GM23338 (cell line): ENCODE measurements around the gene TOR1AIP1.

Source experiments
- CREB1 ChIP-seq: fragments of 250-450 bp; sonication (Bioruptor Pico); IDR thresholded peaks from 2 replicates; pipeline ENCODE4 v1.5.0; 2020; ENCODE audit warnings: low read depth, mild to moderate bottlenecking, moderate library complexity
- ETS1 ChIP-seq: IDR thresholded peaks from 2 replicates; pipeline ENCODE4 v1.6.1; 2016; ENCODE audit warnings: antibody characterized with exemption
- EZH2 ChIP-seq: fragments of 200-600 bp; sonication (generic); IDR thresholded peaks from one replicate; pipeline ENCODE4 v1.8.0; 2017; ENCODE audit warnings: antibody characterized with exemption, mild to moderate bottlenecking, low read depth; ENCODE audit not compliant: unreplicated experiment
- EZH2phosphoT487 ChIP-seq: fragments of 200-600 bp; sonication (generic); IDR thresholded peaks from one replicate; pipeline ENCODE4 v1.8.1; 2018; ENCODE audit warnings: antibody characterized with exemption; ENCODE audit not compliant: unreplicated experiment
- JUNB ChIP-seq: IDR thresholded peaks from one replicate; pipeline ENCODE4 v1.6.1; 2016; ENCODE audit warnings: antibody characterized with exemption; ENCODE audit not compliant: unreplicated experiment
- NANOG ChIP-seq: IDR thresholded peaks from 2 replicates; pipeline ENCODE4 v1.6.1; 2016; ENCODE audit warnings: antibody characterized with exemption, borderline replicate concordance
- POLR2AphosphoS5 ChIP-seq: IDR thresholded peaks from 2 replicates; pipeline ENCODE4 v1.6.1; 2016; ENCODE audit warnings: antibody characterized with exemption, low read depth
- STAT1 ChIP-seq: IDR thresholded peaks from one replicate; pipeline ENCODE4 v1.6.1; 2016; ENCODE audit warnings: antibody characterized with exemption; ENCODE audit not compliant: unreplicated experiment
- ZNF114 ChIP-seq: fragments of 250-450 bp; sonication (Bioruptor Pico); IDR thresholded peaks from 2 replicates; pipeline ENCODE4 v1.5.0; 2020; ENCODE audit warnings: mild to moderate bottlenecking, moderate library complexity
- TF ChIP-seq, protein P1 (sequence below), 2 experiments: fragments of 200-600 bp in 1 of 2; sonication (generic) in 1 of 2; conservative IDR thresholded peaks; 2 replicates each; pipeline versions ENCODE4 v1.5.1 to v1.6.1; 2016 to 2017; ENCODE audit warnings: antibody characterized with exemption in 2 of 2, low read depth in 2 of 2, mild to moderate bottlenecking in 2 of 2, moderate library complexity in 1 of 2
- TF ChIP-seq, protein P2 (sequence below): IDR thresholded peaks from one replicate; pipeline ENCODE4 v1.6.1; 2018; ENCODE audit warnings: antibody characterized with exemption; ENCODE audit not compliant: unreplicated experiment
- TF ChIP-seq, protein P3 (sequence below): fragments of 250-450 bp; sonication (Bioruptor Pico); IDR thresholded peaks from 2 replicates; pipeline ENCODE4 v1.5.0; 2020; ENCODE audit warnings: mild to moderate bottlenecking, moderate library complexity

GRCh38 chr1:179877586-179878265, 4.4 kb upstream of the TOR1AIP1 start, which contains the start of gene TOR1AIP2:
- TF ChIP-seq EZH2 (no peak), CREB1 (CRISPR knock-in tag) (peak; percentile 82), POLR2AphosphoS5 (peak; percentile 98), ETS1 (peak; percentile 93), EZH2phosphoT487 (no peak), JUNB (no peak), STAT1 (no peak), NANOG (no peak), ZNF114 (CRISPR knock-in tag) (no peak)
- TF ChIP-seq, protein P1, sequence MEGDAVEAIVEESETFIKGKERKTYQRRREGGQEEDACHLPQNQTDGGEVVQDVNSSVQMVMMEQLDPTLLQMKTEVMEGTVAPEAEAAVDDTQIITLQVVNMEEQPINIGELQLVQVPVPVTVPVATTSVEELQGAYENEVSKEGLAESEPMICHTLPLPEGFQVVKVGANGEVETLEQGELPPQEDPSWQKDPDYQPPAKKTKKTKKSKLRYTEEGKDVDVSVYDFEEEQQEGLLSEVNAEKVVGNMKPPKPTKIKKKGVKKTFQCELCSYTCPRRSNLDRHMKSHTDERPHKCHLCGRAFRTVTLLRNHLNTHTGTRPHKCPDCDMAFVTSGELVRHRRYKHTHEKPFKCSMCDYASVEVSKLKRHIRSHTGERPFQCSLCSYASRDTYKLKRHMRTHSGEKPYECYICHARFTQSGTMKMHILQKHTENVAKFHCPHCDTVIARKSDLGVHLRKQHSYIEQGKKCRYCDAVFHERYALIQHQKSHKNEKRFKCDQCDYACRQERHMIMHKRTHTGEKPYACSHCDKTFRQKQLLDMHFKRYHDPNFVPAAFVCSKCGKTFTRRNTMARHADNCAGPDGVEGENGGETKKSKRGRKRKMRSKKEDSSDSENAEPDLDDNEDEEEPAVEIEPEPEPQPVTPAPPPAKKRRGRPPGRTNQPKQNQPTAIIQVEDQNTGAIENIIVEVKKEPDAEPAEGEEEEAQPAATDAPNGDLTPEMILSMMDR (conservative IDR thresholded peaks at IDR 0.05; ENCODE audit: low read depth in 2 of 2): no peak
- TF ChIP-seq, protein P2, sequence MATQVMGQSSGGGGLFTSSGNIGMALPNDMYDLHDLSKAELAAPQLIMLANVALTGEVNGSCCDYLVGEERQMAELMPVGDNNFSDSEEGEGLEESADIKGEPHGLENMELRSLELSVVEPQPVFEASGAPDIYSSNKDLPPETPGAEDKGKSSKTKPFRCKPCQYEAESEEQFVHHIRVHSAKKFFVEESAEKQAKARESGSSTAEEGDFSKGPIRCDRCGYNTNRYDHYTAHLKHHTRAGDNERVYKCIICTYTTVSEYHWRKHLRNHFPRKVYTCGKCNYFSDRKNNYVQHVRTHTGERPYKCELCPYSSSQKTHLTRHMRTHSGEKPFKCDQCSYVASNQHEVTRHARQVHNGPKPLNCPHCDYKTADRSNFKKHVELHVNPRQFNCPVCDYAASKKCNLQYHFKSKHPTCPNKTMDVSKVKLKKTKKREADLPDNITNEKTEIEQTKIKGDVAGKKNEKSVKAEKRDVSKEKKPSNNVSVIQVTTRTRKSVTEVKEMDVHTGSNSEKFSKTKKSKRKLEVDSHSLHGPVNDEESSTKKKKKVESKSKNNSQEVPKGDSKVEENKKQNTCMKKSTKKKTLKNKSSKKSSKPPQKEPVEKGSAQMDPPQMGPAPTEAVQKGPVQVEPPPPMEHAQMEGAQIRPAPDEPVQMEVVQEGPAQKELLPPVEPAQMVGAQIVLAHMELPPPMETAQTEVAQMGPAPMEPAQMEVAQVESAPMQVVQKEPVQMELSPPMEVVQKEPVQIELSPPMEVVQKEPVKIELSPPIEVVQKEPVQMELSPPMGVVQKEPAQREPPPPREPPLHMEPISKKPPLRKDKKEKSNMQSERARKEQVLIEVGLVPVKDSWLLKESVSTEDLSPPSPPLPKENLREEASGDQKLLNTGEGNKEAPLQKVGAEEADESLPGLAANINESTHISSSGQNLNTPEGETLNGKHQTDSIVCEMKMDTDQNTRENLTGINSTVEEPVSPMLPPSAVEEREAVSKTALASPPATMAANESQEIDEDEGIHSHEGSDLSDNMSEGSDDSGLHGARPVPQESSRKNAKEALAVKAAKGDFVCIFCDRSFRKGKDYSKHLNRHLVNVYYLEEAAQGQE: no peak
- TF ChIP-seq, protein P3, sequence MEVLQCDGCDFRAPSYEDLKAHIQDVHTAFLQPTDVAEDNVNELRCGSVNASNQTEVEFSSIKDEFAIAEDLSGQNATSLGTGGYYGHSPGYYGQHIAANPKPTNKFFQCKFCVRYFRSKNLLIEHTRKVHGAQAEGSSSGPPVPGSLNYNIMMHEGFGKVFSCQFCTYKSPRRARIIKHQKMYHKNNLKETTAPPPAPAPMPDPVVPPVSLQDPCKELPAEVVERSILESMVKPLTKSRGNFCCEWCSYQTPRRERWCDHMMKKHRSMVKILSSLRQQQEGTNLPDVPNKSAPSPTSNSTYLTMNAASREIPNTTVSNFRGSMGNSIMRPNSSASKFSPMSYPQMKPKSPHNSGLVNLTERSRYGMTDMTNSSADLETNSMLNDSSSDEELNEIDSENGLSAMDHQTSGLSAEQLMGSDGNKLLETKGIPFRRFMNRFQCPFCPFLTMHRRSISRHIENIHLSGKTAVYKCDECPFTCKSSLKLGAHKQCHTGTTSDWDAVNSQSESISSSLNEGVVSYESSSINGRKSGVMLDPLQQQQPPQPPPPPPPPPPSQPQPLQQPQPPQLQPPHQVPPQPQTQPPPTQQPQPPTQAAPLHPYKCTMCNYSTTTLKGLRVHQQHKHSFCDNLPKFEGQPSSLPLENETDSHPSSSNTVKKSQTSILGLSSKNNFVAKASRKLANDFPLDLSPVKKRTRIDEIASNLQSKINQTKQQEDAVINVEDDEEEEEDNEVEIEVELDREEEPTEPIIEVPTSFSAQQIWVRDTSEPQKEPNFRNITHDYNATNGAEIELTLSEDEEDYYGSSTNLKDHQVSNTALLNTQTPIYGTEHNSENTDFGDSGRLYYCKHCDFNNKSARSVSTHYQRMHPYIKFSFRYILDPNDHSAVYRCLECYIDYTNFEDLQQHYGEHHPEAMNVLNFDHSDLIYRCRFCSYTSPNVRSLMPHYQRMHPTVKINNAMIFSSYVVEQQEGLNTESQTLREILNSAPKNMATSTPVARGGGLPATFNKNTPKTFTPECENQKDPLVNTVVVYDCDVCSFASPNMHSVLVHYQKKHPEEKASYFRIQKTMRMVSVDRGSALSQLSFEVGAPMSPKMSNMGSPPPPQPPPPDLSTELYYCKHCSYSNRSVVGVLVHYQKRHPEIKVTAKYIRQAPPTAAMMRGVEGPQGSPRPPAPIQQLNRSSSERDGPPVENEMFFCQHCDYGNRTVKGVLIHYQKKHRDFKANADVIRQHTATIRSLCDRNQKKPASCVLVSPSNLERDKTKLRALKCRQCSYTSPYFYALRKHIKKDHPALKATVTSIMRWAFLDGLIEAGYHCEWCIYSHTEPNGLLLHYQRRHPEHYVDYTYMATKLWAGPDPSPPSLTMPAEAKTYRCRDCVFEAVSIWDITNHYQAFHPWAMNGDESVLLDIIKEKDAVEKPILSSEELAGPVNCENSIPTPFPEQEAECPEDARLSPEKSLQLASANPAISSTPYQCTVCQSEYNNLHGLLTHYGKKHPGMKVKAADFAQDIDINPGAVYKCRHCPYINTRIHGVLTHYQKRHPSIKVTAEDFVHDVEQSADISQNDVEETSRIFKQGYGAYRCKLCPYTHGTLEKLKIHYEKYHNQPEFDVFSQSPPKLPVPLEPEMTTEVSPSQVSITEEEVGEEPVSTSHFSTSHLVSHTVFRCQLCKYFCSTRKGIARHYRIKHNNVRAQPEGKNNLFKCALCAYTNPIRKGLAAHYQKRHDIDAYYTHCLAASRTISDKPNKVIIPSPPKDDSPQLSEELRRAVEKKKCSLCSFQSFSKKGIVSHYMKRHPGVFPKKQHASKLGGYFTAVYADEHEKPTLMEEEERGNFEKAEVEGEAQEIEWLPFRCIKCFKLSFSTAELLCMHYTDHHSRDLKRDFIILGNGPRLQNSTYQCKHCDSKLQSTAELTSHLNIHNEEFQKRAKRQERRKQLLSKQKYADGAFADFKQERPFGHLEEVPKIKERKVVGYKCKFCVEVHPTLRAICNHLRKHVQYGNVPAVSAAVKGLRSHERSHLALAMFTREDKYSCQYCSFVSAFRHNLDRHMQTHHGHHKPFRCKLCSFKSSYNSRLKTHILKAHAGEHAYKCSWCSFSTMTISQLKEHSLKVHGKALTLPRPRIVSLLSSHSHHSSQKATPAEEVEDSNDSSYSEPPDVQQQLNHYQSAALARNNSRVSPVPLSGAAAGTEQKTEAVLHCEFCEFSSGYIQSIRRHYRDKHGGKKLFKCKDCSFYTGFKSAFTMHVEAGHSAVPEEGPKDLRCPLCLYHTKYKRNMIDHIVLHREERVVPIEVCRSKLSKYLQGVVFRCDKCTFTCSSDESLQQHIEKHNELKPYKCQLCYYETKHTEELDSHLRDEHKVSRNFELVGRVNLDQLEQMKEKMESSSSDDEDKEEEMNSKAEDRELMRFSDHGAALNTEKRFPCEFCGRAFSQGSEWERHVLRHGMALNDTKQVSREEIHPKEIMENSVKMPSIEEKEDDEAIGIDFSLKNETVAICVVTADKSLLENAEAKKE: no peak
